CD4-positive, alpha-beta T cell treated with Interleukin-12 subunit alpha and Interleukin-12 subunit beta, for 1 hour (primary cell): ENCODE data around the gene MUS81.
A peak's percentile ranks its signal among the peaks of the same experiment; 100 is the strongest.
"Not testable (repeated sequence)": the region's sequence is repeated elsewhere in the genome, so short reads cannot be mapped to it uniquely, and the experiment has no call there.

Experiments used
- DNase-seq: peaks from one replicate; pipeline ENCODE4 v3.0.0-alpha.2; 2020

MUS81 gene

GRCh38 chr11:65880027-65880426 lies 19.8 kb downstream of the MUS81 start:
- DNase-seq: no peak

DNA sequence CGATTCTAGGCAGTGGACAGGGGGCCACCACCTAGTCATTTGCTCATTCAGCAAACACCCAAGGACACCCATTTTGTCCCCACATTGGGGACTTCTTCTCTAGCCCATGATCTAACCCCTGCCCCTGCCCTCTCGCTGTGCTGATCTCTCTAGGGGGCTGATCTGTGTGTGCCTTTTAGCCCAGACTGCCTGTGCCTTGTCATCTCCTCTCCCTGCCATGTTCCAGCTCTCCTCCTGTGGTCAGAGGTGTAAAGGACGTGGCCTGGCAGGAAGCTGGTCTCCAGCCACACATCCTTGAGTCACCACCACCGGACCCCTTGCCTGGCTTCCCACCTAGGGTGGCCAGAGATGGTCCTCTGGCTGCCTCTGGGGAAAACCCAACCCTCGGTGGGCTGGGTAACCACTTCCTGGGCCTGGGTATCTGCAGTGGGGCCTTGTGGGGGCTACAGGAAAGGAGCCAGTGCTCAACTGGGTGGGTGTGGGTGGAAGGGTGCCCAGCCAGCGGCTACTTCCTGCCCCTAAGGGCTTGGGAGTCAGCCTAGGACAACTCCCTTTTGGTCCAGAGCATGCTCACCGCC lies 20.7 kb downstream of the MUS81 start:
- no peak for DNase-seq

- DNase-seq: no peak
Observed at GRCh38 chr11:65882120-65883057, 22.2 kb downstream of the MUS81 start.

DNA sequence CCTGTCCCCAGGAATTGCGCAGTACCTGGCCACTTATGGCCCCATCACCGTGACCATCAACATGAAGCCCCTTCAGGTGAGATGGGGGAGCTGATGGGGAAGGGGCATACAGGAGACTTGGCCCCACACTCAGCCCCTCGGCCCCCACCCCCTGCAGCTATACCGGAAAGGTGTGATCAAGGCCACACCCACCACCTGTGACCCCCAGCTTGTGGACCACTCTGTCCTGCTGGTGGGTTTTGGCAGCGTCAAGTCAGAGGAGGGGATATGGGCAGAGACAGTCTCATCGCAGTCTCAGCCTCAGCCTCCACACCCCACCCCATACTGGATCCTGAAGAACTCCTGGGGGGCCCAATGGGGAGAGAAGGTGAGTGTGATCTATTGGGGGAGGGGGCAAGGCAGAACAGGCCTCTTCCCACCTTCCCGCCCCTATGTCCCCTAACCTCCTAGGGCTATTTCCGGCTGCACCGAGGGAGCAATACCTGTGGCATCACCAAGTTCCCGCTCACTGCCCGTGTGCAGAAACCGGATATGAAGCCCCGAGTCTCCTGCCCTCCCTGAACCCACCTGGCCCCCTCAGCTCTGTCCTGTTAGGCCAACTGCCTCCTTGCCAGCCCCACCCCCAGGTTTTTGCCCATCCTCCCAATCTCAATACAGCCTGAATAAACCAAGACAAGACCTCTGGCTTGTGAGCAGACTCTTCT lies 23.0 kb downstream of the MUS81 start:
- DNase-seq: no peak

DNA sequence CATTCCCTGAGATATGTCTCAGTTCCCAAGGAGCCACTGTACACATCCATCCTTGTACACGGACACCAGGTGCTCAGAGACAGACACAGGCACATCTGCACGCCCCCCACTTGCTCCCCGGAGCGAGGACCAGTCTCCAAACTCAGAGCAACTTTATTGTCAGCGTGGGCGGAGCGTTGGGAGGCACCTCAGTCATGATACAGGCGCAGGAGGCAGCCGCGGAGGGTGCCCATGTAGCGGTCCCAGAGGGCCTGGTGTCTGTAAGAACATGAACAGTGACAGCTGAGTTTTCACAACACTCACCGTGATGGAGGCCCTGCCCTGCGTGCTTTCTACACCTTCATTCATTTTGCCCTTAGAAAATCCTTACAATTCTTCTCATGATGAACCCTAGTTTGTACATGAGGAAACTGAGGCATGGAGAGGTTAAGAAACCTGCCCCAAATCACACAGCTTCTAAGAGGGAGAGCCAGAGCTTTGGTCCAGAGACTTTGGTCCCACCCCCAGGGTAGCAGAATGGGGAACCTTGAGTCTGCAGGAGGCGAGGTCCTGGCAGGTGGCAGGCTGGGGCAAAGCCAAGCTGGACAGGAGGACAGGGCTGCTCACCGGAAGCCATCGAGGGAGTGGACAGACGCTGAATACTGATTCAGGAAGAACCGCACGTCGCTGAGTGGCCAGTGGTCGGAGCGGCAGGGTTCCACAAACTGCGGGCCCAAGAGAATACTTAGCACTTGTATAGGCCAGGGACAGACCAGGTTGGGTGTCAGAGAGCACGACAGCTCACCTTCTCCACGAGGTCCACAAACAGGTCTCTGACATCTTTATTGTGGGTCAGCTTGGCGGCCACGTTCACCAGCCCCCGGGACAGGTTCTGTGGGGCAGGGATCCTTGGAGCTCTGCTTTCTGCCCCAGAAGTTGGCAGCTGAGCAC lies 23.8 kb downstream of the MUS81 start:
- no peak for DNase-seq

- peak; percentile 87 for DNase-seq
Observed at GRCh38 chr11:65884716-65885092, 24.5 kb downstream of the MUS81 start.

- no peak for DNase-seq
Observed at GRCh38 chr11:65885231-65885630, 25.0 kb downstream of the MUS81 start.

DNA sequence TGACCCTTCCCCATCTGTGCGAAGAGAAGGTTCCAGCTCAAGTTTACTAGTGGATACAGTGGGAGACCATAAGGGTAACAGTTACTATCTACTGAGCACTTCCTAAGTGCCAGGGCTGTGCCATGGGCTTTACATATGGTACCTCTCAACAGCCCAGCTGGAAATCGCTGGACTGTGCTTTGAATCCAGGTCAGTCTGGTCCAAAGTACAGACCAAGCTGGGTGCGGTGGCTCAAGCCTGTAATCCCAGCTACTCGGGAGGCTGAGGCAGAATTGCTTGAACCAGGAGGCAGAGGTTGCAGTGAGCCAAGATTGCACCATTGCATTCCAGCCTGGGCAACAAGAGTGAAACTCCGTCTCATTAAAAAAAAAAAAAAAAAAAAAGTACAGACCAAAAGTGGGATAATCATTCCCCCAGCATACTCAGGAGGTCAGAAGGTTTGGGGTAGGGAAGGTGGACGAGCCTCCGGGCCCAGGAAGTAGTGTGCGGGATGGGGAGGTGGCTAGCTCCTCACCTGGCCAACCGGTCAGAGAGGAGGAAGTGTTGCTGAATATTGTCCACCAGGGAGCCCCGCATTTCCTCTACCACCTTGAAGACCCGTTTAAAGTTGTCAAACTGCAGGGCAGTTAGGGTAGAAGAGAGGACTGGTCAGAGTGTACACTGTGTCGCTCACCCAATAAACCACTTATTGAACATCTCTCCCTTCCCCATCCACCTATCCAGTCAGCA lies 25.7 kb downstream of the MUS81 start:
- DNase-seq: no peak

- DNase-seq: no peak
Observed at GRCh38 chr11:65886826-65887722, 26.8 kb downstream of the MUS81 start.

DNA sequence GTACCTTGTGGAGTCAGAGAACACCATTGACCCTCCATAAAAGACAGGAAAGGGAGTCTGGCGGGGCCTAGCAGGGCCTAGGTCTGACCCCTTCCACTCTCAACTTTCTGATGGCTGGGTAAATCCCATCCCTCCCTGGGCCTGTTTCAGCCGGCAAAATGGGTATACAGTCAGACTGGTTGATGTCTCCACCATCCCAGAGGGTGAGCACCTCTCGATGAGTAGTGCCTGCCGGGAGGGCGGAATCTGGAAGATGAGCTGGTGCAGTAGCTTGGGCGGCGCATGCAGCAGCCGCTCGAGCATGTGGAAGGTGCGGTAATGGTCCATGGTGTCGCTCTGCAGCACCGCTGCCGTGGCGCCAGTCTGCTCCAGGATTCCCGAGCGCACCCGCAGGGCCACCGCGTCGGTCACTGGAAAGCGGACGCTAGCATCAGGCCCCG lies 27.5 kb downstream of the MUS81 start:
- no peak for DNase-seq

DNA sequence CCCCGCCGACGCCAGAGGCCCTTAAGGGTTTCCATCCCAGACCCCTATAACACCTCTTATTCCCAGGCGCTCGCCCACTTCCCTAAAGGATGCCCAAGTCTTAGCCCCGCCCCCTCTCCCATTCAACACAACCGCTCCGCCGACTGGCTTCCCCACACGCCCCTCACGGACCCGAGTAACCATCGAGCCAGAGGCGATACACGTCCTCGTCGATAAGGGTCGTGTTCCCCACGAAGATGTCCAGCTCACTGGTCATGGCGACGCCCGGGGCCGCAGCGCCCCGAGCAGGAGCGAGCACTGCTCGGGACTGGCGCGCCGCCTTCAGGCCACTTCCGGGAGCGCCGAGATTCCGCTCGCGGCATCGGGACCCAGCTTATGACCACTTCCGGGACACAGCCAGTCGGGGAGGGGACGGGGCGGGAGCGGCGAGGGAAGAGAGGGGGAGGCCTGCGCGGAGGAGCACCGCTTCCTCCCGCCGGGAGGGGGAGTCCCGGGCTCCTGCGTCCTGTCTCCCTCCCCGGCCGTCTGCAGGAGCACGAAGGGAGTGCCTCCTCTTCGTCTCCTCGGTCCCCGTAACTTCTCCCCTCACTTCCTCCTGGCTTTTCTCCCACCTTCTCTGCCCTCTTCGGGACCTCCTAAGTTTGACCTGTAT lies 28.1 kb downstream of the MUS81 start, which contains the start of gene FIBP:
Gene FIBP, minus strand, starts transcription at position 309 of the 652 bp plus-strand sequence. Its CDS starts 53 bp downstream, at position 256.
- peak; percentile 96 for DNase-seq

DNA sequence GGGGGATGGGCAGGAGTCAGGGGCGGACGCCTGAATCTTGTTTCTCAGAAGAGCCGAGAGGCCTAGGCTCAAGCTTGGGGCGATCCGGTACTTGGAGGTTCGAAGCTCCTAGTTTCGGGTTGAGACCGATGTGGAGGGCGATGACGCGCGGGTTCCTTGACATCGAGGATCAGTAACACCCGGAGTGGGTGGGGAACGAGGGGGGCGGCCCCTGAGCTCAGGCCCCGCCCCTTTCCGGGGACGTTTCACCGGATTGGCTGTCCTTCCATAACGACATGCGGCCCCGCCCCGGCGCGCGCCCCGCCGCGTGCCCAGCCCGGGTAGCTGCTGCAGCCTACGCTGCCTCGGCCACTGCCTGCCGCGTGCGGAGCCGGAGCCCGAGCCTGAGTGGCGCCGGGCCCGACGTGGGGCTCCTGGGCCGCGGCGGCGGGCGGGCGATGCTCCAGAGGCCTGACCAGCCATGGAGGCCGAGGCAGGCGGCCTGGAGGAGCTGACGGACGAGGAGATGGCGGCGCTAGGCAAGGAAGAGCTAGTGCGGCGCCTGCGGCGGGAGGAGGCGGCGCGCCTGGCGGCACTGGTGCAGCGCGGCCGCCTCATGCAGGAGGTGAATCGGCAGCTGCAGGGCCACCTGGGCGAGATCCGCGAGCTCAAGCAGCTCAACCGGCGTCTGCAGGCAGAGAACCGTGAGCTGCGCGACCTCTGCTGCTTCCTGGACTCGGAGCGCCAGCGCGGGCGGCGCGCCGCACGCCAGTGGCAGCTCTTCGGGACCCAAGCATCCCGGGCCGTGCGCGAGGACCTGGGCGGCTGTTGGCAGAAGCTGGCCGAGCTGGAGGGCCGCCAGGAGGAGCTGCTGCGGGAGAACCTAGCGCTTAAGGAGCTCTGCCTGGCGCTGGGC lies 30.3 kb downstream of the MUS81 start, which contains the start of gene CCDC85B:
Gene CCDC85B, plus strand, starts transcription at position 350 of the 895 bp plus-strand sequence. Its CDS starts 111 bp downstream, at position 461.
- peak; percentile 98 for DNase-seq

DNA sequence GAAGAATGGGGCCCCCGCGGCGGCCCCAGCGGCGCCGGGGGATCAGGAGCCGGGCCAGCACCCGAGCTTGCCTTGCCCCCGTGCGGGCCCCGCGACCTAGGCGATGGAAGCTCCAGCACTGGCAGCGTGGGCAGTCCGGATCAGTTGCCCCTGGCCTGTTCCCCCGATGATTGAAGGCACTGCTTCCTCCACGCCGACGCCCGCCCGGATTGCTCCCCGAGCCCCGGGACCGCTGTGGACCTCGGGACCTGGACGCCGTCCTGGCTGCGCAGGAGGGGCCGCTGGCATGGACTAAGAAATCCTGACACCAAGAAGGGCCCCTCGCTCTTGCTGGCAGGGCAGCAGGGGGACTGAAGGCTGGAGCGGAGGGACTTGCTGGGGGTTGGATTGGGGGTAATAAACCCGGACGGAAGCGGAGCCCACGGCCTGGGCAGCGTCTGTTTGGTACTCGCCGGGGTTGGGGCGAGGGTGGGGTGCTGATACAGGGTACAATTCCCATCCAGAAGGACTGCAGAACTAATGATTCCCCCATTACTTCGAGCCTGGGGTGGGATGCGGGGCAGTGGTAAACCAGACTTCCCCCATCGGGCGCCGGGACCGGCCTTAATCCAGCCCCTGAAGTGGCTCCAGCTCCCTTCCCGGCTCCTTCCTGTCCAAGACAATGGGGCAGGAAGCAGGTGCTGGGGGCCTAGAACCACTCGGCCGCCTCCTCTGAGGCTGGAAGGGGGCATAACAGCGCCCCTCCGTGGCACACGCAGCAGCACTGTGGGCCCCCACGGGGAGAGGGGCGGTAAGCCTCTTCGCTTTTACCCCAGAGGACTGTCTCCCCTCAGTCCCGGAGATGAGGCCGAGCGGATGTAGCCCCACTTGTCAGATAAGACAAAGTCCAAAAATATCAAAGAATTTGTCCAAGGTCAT lies 31.2 kb downstream of the MUS81 start:
- DNase-seq: peak; percentile 46

GRCh38 chr11:65892137-65892540 lies 31.9 kb downstream of the MUS81 start:
- not testable (repeated sequence) for DNase-seq

- DNase-seq: no peak
Observed at GRCh38 chr11:65892661-65893317, 32.6 kb downstream of the MUS81 start.

DNA sequence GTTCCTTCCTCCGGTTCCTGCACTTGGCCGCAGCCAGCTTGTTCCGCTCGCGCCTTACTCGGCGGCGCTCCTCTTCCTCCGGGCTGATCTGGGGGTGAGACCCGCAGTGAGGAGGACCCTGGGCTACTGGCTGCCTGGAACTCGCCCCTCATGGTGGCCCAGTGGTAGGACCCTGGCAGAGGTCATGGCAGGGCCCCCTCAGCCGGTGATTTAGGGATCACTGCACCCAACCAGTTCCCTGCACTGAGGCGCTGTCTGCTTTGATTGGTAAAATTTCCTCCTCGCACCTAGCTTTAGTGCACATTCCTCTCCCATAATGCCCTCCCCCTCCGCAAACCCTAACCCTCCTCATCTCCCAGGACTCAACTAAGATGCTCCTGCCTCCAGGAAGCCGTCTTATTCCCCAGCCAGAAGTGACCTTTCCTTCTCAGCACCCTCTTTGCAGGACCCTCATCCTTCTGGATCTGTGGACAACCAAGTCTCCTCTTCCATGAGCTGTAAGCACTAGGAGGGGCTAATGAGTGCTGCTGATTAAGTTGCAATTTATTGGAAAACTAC lies 33.9 kb downstream of the MUS81 start:
- DNase-seq: peak; percentile 54
